Memory B cell (primary cell): ENCODE data around the gene NEK11.

Source experiments
- ATAC-seq: fragments of 150-1000 bp; cut with Tn5 transposase; 2 replicates; pipeline ENCODE4 v1.10.0; 2021; ENCODE audit warnings: low read depth, mild to moderate bottlenecking, moderate library complexity
- DNase-seq, 2 donors: peaks; one replicate each; pipeline ENCODE4 v3.0.0; 2022; ENCODE audit warnings: low spot score in 2 of 2
- H3K27ac Mint-ChIP-seq: one replicate; pipeline ENCODE4 v1.8.0; 2022; ENCODE audit warnings: mild to moderate bottlenecking, moderate library complexity, mixed read lengths
- H3K27me3 Mint-ChIP-seq: one replicate; pipeline ENCODE4 v1.8.0; 2022; ENCODE audit warnings: mixed read lengths
- H3K36me3 Mint-ChIP-seq: one replicate; pipeline ENCODE4 v1.8.0; 2022; ENCODE audit warnings: mild to moderate bottlenecking, mixed read lengths
- H3K4me1 Mint-ChIP-seq: one replicate; pipeline ENCODE4 v1.8.0; 2022; ENCODE audit warnings: mixed read lengths
- H3K4me3 Mint-ChIP-seq: one replicate; pipeline ENCODE4 v1.8.0; 2022; ENCODE audit warnings: mild to moderate bottlenecking, moderate library complexity, mixed read lengths
- H3K9me3 Mint-ChIP-seq: one replicate; pipeline ENCODE4 v1.8.0; 2022; ENCODE audit warnings: mixed read lengths

The NEK11 gene

GRCh38 chr3:131233900-131234668 is 207.4 kb downstream of the NEK11 start:
- H3K4me3 Mint-ChIP-seq: no peak overlapping the region
- peaks cover 2% of the 10 kb centered on the region for H3K27me3 Mint-ChIP-seq
- H3K36me3 Mint-ChIP-seq: no peaks in the 10 kb centered on the region
- no peak overlapping the region for H3K27ac Mint-ChIP-seq
- DNase-seq (no peak), ATAC-seq (no peak)
- no peaks in the 10 kb centered on the region for H3K4me1 Mint-ChIP-seq
- no peaks in the 10 kb centered on the region for H3K9me3 Mint-ChIP-seq

GRCh38 chr3:131236421-131236820 is 209.7 kb downstream of the NEK11 start:
- no peak for ATAC-seq
- DNase-seq: no peak
- Mint-ChIP-seq H3K27me3 (peaks cover 2% of the 10 kb centered on the region), H3K4me3 (no peak overlapping the region), H3K27ac (no peak overlapping the region), H3K4me1 (no peaks in the 10 kb centered on the region), H3K36me3 (no peaks in the 10 kb centered on the region), H3K9me3 (no peaks in the 10 kb centered on the region)

GRCh38 chr3:131238496-131238895 is 211.8 kb downstream of the NEK11 start:
- no peak overlapping the region for H3K4me3 Mint-ChIP-seq

GRCh38 chr3:131239267-131239666 is 212.6 kb downstream of the NEK11 start:
- Mint-ChIP-seq H3K9me3 (no peaks in the 10 kb centered on the region), H3K27me3 (no peaks in the 10 kb centered on the region), H3K27ac (no peak overlapping the region), H3K4me3 (no peak overlapping the region), H3K36me3 (no peaks in the 10 kb centered on the region), H3K4me1 (no peaks in the 10 kb centered on the region)
- ATAC-seq (no peak), DNase-seq (no peak)

More at GRCh38 chr3:131238496-131238895, 211.8 kb downstream of the NEK11 start:
- no peaks in the 10 kb centered on the region for H3K4me1 Mint-ChIP-seq
- H3K27ac Mint-ChIP-seq: no peak overlapping the region
- no peaks in the 10 kb centered on the region for H3K36me3 Mint-ChIP-seq
- no peak for DNase-seq
- no peaks in the 10 kb centered on the region for H3K27me3 Mint-ChIP-seq
- H3K9me3 Mint-ChIP-seq: no peaks in the 10 kb centered on the region
- ATAC-seq: no peak

- H3K36me3 Mint-ChIP-seq: peaks cover 2% of the 10 kb centered on the region
- DNase-seq (no peak), ATAC-seq (no peak)
- no peak overlapping the region for H3K4me3 Mint-ChIP-seq
- peaks cover 2% of the 10 kb centered on the region for H3K9me3 Mint-ChIP-seq
- no peaks in the 10 kb centered on the region for H3K4me1 Mint-ChIP-seq
- no peaks in the 10 kb centered on the region for H3K27me3 Mint-ChIP-seq
- H3K27ac Mint-ChIP-seq: no peak overlapping the region
These were observed 215.5 kb downstream of the NEK11 start for GRCh38 chr3:131242201-131242600.

- H3K4me1 Mint-ChIP-seq: no peaks in the 10 kb centered on the region
- H3K27me3 Mint-ChIP-seq: peaks cover 4% of the 10 kb centered on the region
- no peak overlapping the region for H3K27ac Mint-ChIP-seq
- H3K4me3 Mint-ChIP-seq: no peak overlapping the region
- DNase-seq (no peak), ATAC-seq (no peak)
- H3K9me3 Mint-ChIP-seq: peaks cover 13% of the 10 kb centered on the region
- H3K36me3 Mint-ChIP-seq: peaks cover 15% of the 10 kb centered on the region
These were observed 223.8 kb downstream of the NEK11 start for GRCh38 chr3:131250466-131250865.

- Mint-ChIP-seq H3K27ac (no peak overlapping the region), H3K9me3 (peaks cover 4% of the 10 kb centered on the region), H3K36me3 (no peaks in the 10 kb centered on the region), H3K4me3 (no peak overlapping the region), H3K4me1 (no peaks in the 10 kb centered on the region), H3K27me3 (no peaks in the 10 kb centered on the region)
- DNase-seq (no peak), ATAC-seq (no peak)
These were observed 233.8 kb downstream of the NEK11 start for GRCh38 chr3:131260525-131260924.

GRCh38 chr3:131261104-131261503 is 234.4 kb downstream of the NEK11 start:
- H3K27ac Mint-ChIP-seq: no peak overlapping the region
- peaks cover 2% of the 10 kb centered on the region for H3K36me3 Mint-ChIP-seq
- H3K4me3 Mint-ChIP-seq: no peak overlapping the region
- H3K27me3 Mint-ChIP-seq: no peaks in the 10 kb centered on the region
- no peaks in the 10 kb centered on the region for H3K4me1 Mint-ChIP-seq
- H3K9me3 Mint-ChIP-seq: peaks cover 5% of the 10 kb centered on the region
- DNase-seq (no peak), ATAC-seq (no peak)

GRCh38 chr3:131275556-131275955 is 248.9 kb downstream of the NEK11 start:
- ATAC-seq (no peak), DNase-seq (no peak)
- Mint-ChIP-seq H3K27me3 (no peaks in the 10 kb centered on the region), H3K4me1 (no peaks in the 10 kb centered on the region), H3K4me3 (no peak overlapping the region), H3K36me3 (no peaks in the 10 kb centered on the region), H3K27ac (no peak overlapping the region), H3K9me3 (no peaks in the 10 kb centered on the region)

GRCh38 chr3:131277836-131278497 is 251.3 kb downstream of the NEK11 start:
- no peak for ATAC-seq
- no peaks in the 10 kb centered on the region for H3K9me3 Mint-ChIP-seq
- no peak overlapping the region for H3K27ac Mint-ChIP-seq
- H3K4me3 Mint-ChIP-seq: no peak overlapping the region
- DNase-seq: no peak
- no peaks in the 10 kb centered on the region for H3K4me1 Mint-ChIP-seq
- no peaks in the 10 kb centered on the region for H3K36me3 Mint-ChIP-seq
- H3K27me3 Mint-ChIP-seq: no peaks in the 10 kb centered on the region

- H3K36me3 Mint-ChIP-seq: no peaks in the 10 kb centered on the region
- no peaks in the 10 kb centered on the region for H3K9me3 Mint-ChIP-seq
- ATAC-seq (no peak), DNase-seq (no peak)
- no peaks in the 10 kb centered on the region for H3K27me3 Mint-ChIP-seq
- no peaks in the 10 kb centered on the region for H3K4me1 Mint-ChIP-seq
- no peak overlapping the region for H3K4me3 Mint-ChIP-seq
- no peak overlapping the region for H3K27ac Mint-ChIP-seq
These were observed 252.9 kb downstream of the NEK11 start for GRCh38 chr3:131279577-131279976.

- Mint-ChIP-seq H3K4me1 (no peaks in the 10 kb centered on the region), H3K36me3 (no peaks in the 10 kb centered on the region), H3K27ac (no peak overlapping the region), H3K4me3 (no peak overlapping the region), H3K9me3 (no peaks in the 10 kb centered on the region), H3K27me3 (no peaks in the 10 kb centered on the region)
- DNase-seq (no peak), ATAC-seq (no peak)
These were observed 255.7 kb downstream of the NEK11 start for GRCh38 chr3:131282379-131282778.

GRCh38 chr3:131282967-131283366 is 256.3 kb downstream of the NEK11 start:
- no peak for ATAC-seq
- Mint-ChIP-seq H3K27me3 (peaks cover 1% of the 10 kb centered on the region), H3K27ac (no peak overlapping the region), H3K36me3 (no peaks in the 10 kb centered on the region), H3K9me3 (no peaks in the 10 kb centered on the region), H3K4me1 (no peaks in the 10 kb centered on the region), H3K4me3 (no peak overlapping the region)
- no peak for DNase-seq

- H3K36me3 Mint-ChIP-seq: no peaks in the 10 kb centered on the region
- H3K4me1 Mint-ChIP-seq: no peaks in the 10 kb centered on the region
- ATAC-seq (no peak), DNase-seq (no peak)
- no peaks in the 10 kb centered on the region for H3K9me3 Mint-ChIP-seq
- H3K4me3 Mint-ChIP-seq: no peak overlapping the region
- H3K27me3 Mint-ChIP-seq: peaks cover 1% of the 10 kb centered on the region
- H3K27ac Mint-ChIP-seq: no peak overlapping the region
These were observed 257.2 kb downstream of the NEK11 start for GRCh38 chr3:131283862-131284261.

GRCh38 chr3:131284302-131284701 is 257.6 kb downstream of the NEK11 start:
- Mint-ChIP-seq H3K27me3 (peaks cover 1% of the 10 kb centered on the region), H3K36me3 (no peaks in the 10 kb centered on the region)

More at GRCh38 chr3:131284302-131284701, 257.6 kb downstream of the NEK11 start:
- Mint-ChIP-seq H3K9me3 (no peaks in the 10 kb centered on the region), H3K4me3 (no peak overlapping the region), H3K27ac (no peak overlapping the region), H3K4me1 (no peaks in the 10 kb centered on the region)
- ATAC-seq (no peak), DNase-seq (no peak)
